ENCODE data around the gene FMO1. TPM values are rescaled to one million over a fixed set of nuclear protein-coding genes. Genes with fewer than 3 reads are reported as not detected.
A peak's percentile ranks its signal among the peaks of the same experiment; 100 is the strongest.

Gene FMO1
- total RNA-seq, 1 experiment from 2014 or later, result not detected

GRCh38 chr1:171263901-171264300, 15.6 kb downstream of the FMO1 start (continued):
- no peak for TF ChIP-seq ZNF532 (CRISPR knock-in tag; IDR thresholded peaks at IDR 0.05; ENCODE audit: borderline replicate concordance)
- TF ChIP-seq TP53 (CRISPR knock-in tag; IDR thresholded peaks at IDR 0.05), result no peak
- TF ChIP-seq SP1 (CRISPR knock-in tag; conservative IDR thresholded peaks at IDR 0.05), result no peak
- TF ChIP-seq IRF2 (CRISPR knock-in tag; IDR thresholded peaks at IDR 0.05; ENCODE audit: borderline replicate concordance, low read depth), result no peak
- no peak for TF ChIP-seq HMGA2 (CRISPR knock-in tag; IDR thresholded peaks at IDR 0.05)
- TF ChIP-seq ESRRA (CRISPR knock-in tag; IDR thresholded peaks at IDR 0.05; ENCODE audit: borderline replicate concordance), result no peak
- TF ChIP-seq MLX (CRISPR knock-in tag; IDR thresholded peaks at IDR 0.05), result no peak
- TF ChIP-seq, protein P1, sequence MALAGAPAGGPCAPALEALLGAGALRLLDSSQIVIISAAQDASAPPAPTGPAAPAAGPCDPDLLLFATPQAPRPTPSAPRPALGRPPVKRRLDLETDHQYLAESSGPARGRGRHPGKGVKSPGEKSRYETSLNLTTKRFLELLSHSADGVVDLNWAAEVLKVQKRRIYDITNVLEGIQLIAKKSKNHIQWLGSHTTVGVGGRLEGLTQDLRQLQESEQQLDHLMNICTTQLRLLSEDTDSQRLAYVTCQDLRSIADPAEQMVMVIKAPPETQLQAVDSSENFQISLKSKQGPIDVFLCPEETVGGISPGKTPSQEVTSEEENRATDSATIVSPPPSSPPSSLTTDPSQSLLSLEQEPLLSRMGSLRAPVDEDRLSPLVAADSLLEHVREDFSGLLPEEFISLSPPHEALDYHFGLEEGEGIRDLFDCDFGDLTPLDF (CRISPR knock-in tag; IDR thresholded peaks at IDR 0.05), result no peak
- no peak for TF ChIP-seq TCF7 (CRISPR knock-in tag; IDR thresholded peaks at IDR 0.05; ENCODE audit: low read depth)
- TF ChIP-seq AFF4 (CRISPR knock-in tag; IDR thresholded peaks at IDR 0.05; ENCODE audit: borderline replicate concordance), result no peak
- no peak for TF ChIP-seq PRRX2 (CRISPR knock-in tag; IDR thresholded peaks at IDR 0.05)

DNA sequence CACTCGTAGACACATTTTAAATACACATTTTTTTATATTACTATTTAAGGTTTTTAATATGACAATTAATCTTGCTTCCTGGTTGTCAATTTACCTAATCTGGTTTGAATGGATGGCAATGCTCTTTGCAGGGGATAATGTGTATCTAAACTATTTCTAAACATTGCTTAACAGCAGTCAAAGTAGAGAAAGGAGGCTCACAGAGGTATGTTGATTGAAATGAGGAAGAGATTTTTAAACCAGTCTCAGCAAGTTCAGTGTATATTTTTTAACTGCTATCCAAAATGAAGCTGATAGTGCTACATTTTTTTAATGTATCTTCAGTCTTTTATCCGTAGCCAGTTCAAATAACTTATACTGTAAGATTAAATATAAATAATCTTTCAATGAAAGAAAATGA, 17.4 kb downstream of the FMO1 start:
- Mint-ChIP-seq H3K9me3 (peaks cover 9% of the 10 kb centered on the region), H3K4me3 (no peak overlapping the region), H3K27ac (0 out of 2 replicates have a peak overlapping the region, but pooled peaks have one; percentile 13), H3K36me3 (no peaks in the 10 kb centered on the region), H3K4me1 (peaks cover 21% of the 10 kb centered on the region), H3K27me3 (ENCODE audit: low read depth) (no peaks in the 10 kb centered on the region)
- POLR2A ChIA-PET, result no interaction called here
- ATAC-seq (no peak), DNase-seq (ENCODE audit: low spot score) (no peak)
- CTCF ChIA-PET, result interaction anchor here (1.6 kb wide), 1 partner anchor 11 kb away, joined by 9 read pairs; no protein-coding TSS in a partner anchor
- TF ChIP-seq JUN (CRISPR knock-in tag; IDR thresholded peaks at IDR 0.05) (no peak), ELF4 (CRISPR knock-in tag; IDR thresholded peaks at IDR 0.05; ENCODE audit: low read depth) (no peak), CREB1 (CRISPR knock-in tag; IDR thresholded peaks at IDR 0.05) (no peak), GRHL2 (CRISPR knock-in tag; IDR thresholded peaks at IDR 0.05; ENCODE audit: insufficient replicate concordance, severe bottlenecking) (no peak), HMGXB4 (CRISPR knock-in tag; IDR thresholded peaks at IDR 0.05) (no peak), ARID4B (CRISPR knock-in tag; IDR thresholded peaks at IDR 0.05; ENCODE audit: borderline replicate concordance) (no peak)
